OCI-LY1 (cell line): Measurements from ENCODE around the gene CARS2.

Source experiments
- H2AFZ ChIP-seq: fragments of 200-600 bp; sonication (generic), shearing (Covaris generic); 2 replicates; pipeline ENCODE4 v1.6.0; 2014; ENCODE audit warnings: antibody characterized with exemption, mild to moderate bottlenecking, low read length
- H3F3A ChIP-seq: fragments of 200-600 bp; sonication (generic), shearing (Covaris generic); 2 replicates; pipeline ENCODE4 v1.6.0; 2014; ENCODE audit warnings: mild to moderate bottlenecking, antibody characterized with exemption, low read length, moderate library complexity; ENCODE audit not compliant: insufficient read depth
- H3K27ac ChIP-seq: fragments of 200-600 bp; sonication (generic); 2 replicates; pipeline ENCODE4 v1.5.1; 2014; ENCODE audit warnings: low read length, mixed run types, mild to moderate bottlenecking, low read depth; ENCODE audit not compliant: poor library complexity, severe bottlenecking
- H3K27me3 ChIP-seq: fragments of 200-600 bp; sonication (generic); 2 replicates; pipeline ENCODE4 v1.6.0; 2014; ENCODE audit warnings: antibody characterized with exemption, mild to moderate bottlenecking, low read length, moderate library complexity; ENCODE audit not compliant: insufficient read depth
- H3K36me3 ChIP-seq: fragments of 200-600 bp; sonication (generic); 2 replicates; pipeline ENCODE4 v1.6.1; 2014; ENCODE audit warnings: mild to moderate bottlenecking, antibody characterized with exemption, low read length, moderate library complexity, mixed read lengths; ENCODE audit not compliant: insufficient read depth
- H3K4me1 ChIP-seq: fragments of 200-600 bp; sonication (generic); 2 replicates; pipeline ENCODE4 v1.5.1; 2014; ENCODE audit warnings: mild to moderate bottlenecking, low read length, moderate library complexity; ENCODE audit not compliant: insufficient read depth, severe bottlenecking
- H3K4me2 ChIP-seq: fragments of 200-600 bp; sonication (generic), shearing (Covaris generic); 2 replicates; pipeline ENCODE4 v1.6.1; 2014; ENCODE audit warnings: low read length
- H3K4me3 ChIP-seq: fragments of 200-600 bp; sonication (generic); 2 replicates; pipeline ENCODE4 v1.5.1; 2014; ENCODE audit warnings: low read length, low read depth, mild to moderate bottlenecking, mixed read lengths; ENCODE audit not compliant: poor library complexity, severe bottlenecking
- H3K79me2 ChIP-seq: fragments of 200-600 bp; shearing (Covaris generic); 2 replicates; pipeline ENCODE4 v1.6.1; 2016; ENCODE audit warnings: mixed run types, low read length, mixed read lengths; ENCODE audit not compliant: insufficient read depth
- H3K9ac ChIP-seq: fragments of 200-600 bp; sonication (generic), shearing (Covaris generic); 2 replicates; pipeline ENCODE4 v1.6.1; 2014; ENCODE audit warnings: mild to moderate bottlenecking, low read length, mixed read lengths
- H3K9me2 ChIP-seq: fragments of 200-600 bp; sonication (generic), shearing (Covaris generic); 2 replicates; pipeline ENCODE4 v1.6.1; 2014; ENCODE audit warnings: low read depth, mild to moderate bottlenecking, low read length, mixed read lengths
- H3K9me3 ChIP-seq: fragments of 200-600 bp; shearing (Covaris generic); 2 replicates; pipeline ENCODE4 v1.6.1; 2014; ENCODE audit warnings: low read length, mixed read lengths
- H4K20me1 ChIP-seq: fragments of 200-600 bp; sonication (generic), shearing (Covaris generic); 2 replicates; pipeline ENCODE4 v1.6.0; 2016; ENCODE audit warnings: mild to moderate bottlenecking, low read length; ENCODE audit not compliant: insufficient read depth
- CTCF ChIP-seq: fragments of 200-600 bp; sonication (generic), shearing (Covaris generic); IDR thresholded peaks from 2 replicates; pipeline ENCODE4 v1.5.1; 2017; ENCODE audit warnings: mild to moderate bottlenecking, antibody characterized with exemption, low read length, moderate library complexity, mixed read lengths
- EZH2 ChIP-seq: fragments of 200-600 bp; sonication (generic), shearing (Covaris generic); IDR thresholded peaks from 2 replicates; pipeline ENCODE4 v1.8.0; 2017; ENCODE audit warnings: borderline replicate concordance, mixed run types, mild to moderate bottlenecking, antibody characterized with exemption, low read length, moderate library complexity, mixed read lengths

Gene CARS2

GRCh38 chr13:110640591-110641029 is 65.3 kb downstream of the CARS2 start:
- 0 out of 2 replicates have a peak, but pooled peaks cover 2% of the 10 kb centered on the region for H3F3A ChIP-seq
- H4K20me1 ChIP-seq: no peaks in the 10 kb centered on the region
- no peaks in the 10 kb centered on the region for H3K9me2 ChIP-seq
- H3K4me2 ChIP-seq: peak overlapping the region; percentile 1; the same call in 1 of the 2 replicates
- H3K36me3 ChIP-seq: peaks cover 83% of the 10 kb centered on the region
- H3K4me3 ChIP-seq: no peak overlapping the region
- H3K27ac ChIP-seq: peak overlapping the region; percentile 93
- no peak for TF ChIP-seq EZH2
- H3K9ac ChIP-seq: no peak overlapping the region; the same call in 1 of the 2 replicates
- H3K4me1 ChIP-seq: peaks cover 79% of the 10 kb centered on the region
- H3K79me2 ChIP-seq: no peaks in the 10 kb centered on the region
- no peak overlapping the region for H2AFZ ChIP-seq
- H3K9me3 ChIP-seq: no peaks in the 10 kb centered on the region
- no peaks in the 10 kb centered on the region for H3K27me3 ChIP-seq

GRCh38 chr13:110639935-110640334 is 66.0 kb downstream of the CARS2 start:
- Histone ChIP-seq H3K27me3 (no peaks in the 10 kb centered on the region), H3K9me3 (no peaks in the 10 kb centered on the region), H2AFZ (no peak overlapping the region), H3K27ac (peak overlapping the region; percentile 93), H3K4me3 (no peak overlapping the region), H3K9ac (no peak overlapping the region; the same call in 1 of the 2 replicates), H3K36me3 (peaks cover 90% of the 10 kb centered on the region), H3F3A (0 out of 2 replicates have a peak, but pooled peaks cover 2% of the 10 kb centered on the region), H4K20me1 (no peaks in the 10 kb centered on the region), H3K4me2 (no peak overlapping the region), H3K79me2 (no peaks in the 10 kb centered on the region), H3K4me1 (peaks cover 72% of the 10 kb centered on the region), H3K9me2 (no peaks in the 10 kb centered on the region)
- TF ChIP-seq CTCF (no peak), EZH2 (no peak)

- Histone ChIP-seq H3K27me3 (no peaks in the 10 kb centered on the region), H3K9me2 (no peaks in the 10 kb centered on the region), H3K36me3 (peaks cover 91% of the 10 kb centered on the region), H3K4me3 (no peak overlapping the region), H3K27ac (peak overlapping the region; percentile 93), H3K9ac (no peak overlapping the region), H2AFZ (no peak overlapping the region), H3K79me2 (no peaks in the 10 kb centered on the region), H4K20me1 (no peaks in the 10 kb centered on the region), H3K4me2 (no peak overlapping the region), H3K4me1 (peaks cover 64% of the 10 kb centered on the region), H3F3A (0 out of 2 replicates have a peak, but pooled peaks cover 2% of the 10 kb centered on the region), H3K9me3 (no peaks in the 10 kb centered on the region)
- TF ChIP-seq CTCF: no peak
- TF ChIP-seq EZH2: no peak
Measured at GRCh38 chr13:110638814-110639806, 66.8 kb downstream of the CARS2 start.
